Thyroid gland (tissue), 4 donors: Measurements from ENCODE around the gene HTR7. TPM values are rescaled to one million over a fixed set of nuclear protein-coding genes. Genes with fewer than 3 reads are reported as not detected.
"Not testable (repeated sequence)": the region's sequence is repeated elsewhere in the genome, so short reads cannot be mapped to it uniquely, and the experiment has no call there.

ENCODE experiments used
- DNase-seq, 2 donors: peaks; one replicate each; pipeline ENCODE4 v3.0.0-alpha.2; 2019
- H3K27ac ChIP-seq, 3 donors: fragments of 200-600 bp; sonication (generic); 1 replicate in 2 of 3; 2 replicates in 1 of 3; pipeline ENCODE4 v1.5.1; 2016 to 2019; ENCODE audit warnings: mild to moderate bottlenecking in 1 of 3, moderate library complexity in 1 of 3
- H3K27me3 ChIP-seq: fragments of 200-600 bp; sonication (generic); one replicate; pipeline ENCODE4 v1.5.1; 2019
- H3K36me3 ChIP-seq, 2 donors: fragments of 200-600 bp; sonication (generic); one replicate each; pipeline ENCODE4 v1.5.1; 2016 to 2019
- H3K4me1 ChIP-seq, 2 donors: fragments of 200-600 bp; sonication (generic); one replicate each; pipeline ENCODE4 v1.5.1; 2017 to 2019
- H3K4me3 ChIP-seq, 3 donors: fragments of 200-600 bp; sonication (generic); replicated peaks in 1 of 3; 1 replicate in 2 of 3; 2 replicates in 1 of 3; pipeline ENCODE4 v1.5.1; 2016; ENCODE audit warnings: mild to moderate bottlenecking in 1 of 3
- H3K9me3 ChIP-seq: fragments of 200-600 bp; sonication (generic); one replicate; pipeline ENCODE4 v1.5.1; 2017
- POLR2A ChIP-seq, 2 donors: fragments of 450-650 bp; IDR thresholded peaks; one replicate each; pipeline ENCODE4 v1.6.1; 2017; ENCODE audit warnings: antibody characterized with exemption in 2 of 2, mild to moderate bottlenecking in 2 of 2, moderate library complexity in 1 of 2
- WGBS, 2 donors: methylation state at CpG; one replicate each; pipeline ENCODE4 v1.1.5; 2017; 5-methylcytosine and 5-hydroxymethylcytosine counted together
- intact Hi-C: fragments of 100-400 bp; cut with DNase I; formaldehyde crosslinking; loops from one replicate; pipeline ENCODE4 v1.15.1; 2023
- total RNA-seq, 4 donors: library from RNA; depleted of rRNA; stranded (reverse); fragments of >200 nt; gene quantifications; one replicate each; pipeline ENCODE4 v1.2.3, GENCODE V29; 2016
- TF ChIP-seq, protein P1 (sequence below), 6 experiments: fragments of 200-600 bp in 3 of 6; fragments of 450-650 bp in 3 of 6; sonication (generic) in 3 of 6; IDR thresholded peaks; one replicate each; pipeline ENCODE4 v1.5.1; 2016 to 2019; ENCODE audit warnings: antibody characterized with exemption in 6 of 6, mild to moderate bottlenecking in 2 of 6, inconsistent platforms in 1 of 6, moderate library complexity in 1 of 6

HTR7 gene
- total RNA-seq, 4 donors from 2014 or later, result 0.29 TPM; not detected in 3

- TF ChIP-seq, protein P1, sequence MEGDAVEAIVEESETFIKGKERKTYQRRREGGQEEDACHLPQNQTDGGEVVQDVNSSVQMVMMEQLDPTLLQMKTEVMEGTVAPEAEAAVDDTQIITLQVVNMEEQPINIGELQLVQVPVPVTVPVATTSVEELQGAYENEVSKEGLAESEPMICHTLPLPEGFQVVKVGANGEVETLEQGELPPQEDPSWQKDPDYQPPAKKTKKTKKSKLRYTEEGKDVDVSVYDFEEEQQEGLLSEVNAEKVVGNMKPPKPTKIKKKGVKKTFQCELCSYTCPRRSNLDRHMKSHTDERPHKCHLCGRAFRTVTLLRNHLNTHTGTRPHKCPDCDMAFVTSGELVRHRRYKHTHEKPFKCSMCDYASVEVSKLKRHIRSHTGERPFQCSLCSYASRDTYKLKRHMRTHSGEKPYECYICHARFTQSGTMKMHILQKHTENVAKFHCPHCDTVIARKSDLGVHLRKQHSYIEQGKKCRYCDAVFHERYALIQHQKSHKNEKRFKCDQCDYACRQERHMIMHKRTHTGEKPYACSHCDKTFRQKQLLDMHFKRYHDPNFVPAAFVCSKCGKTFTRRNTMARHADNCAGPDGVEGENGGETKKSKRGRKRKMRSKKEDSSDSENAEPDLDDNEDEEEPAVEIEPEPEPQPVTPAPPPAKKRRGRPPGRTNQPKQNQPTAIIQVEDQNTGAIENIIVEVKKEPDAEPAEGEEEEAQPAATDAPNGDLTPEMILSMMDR (IDR thresholded peaks at IDR 0.05), result no peak
- no peak for TF ChIP-seq POLR2A (IDR thresholded peaks at IDR 0.05)
- no peaks in the 10 kb centered on the region for H3K4me1 ChIP-seq
- H3K4me3 ChIP-seq, result no peak overlapping the region
- no peak for DNase-seq
- intact Hi-C loops, result no loop called here
- no peak overlapping the region for H3K27ac ChIP-seq
- 41 to 52% methylated on average over 1 of the region's 1 CpG for whole genome bisulfite sequencing, 2 donors
- no peaks in the 10 kb centered on the region for H3K9me3 ChIP-seq
- no peaks in the 10 kb centered on the region for H3K36me3 ChIP-seq
- no peaks in the 10 kb centered on the region for H3K27me3 ChIP-seq
Measured at GRCh38 chr10:90818736-90819135, 39.1 kb downstream of the HTR7 start.

DNA sequence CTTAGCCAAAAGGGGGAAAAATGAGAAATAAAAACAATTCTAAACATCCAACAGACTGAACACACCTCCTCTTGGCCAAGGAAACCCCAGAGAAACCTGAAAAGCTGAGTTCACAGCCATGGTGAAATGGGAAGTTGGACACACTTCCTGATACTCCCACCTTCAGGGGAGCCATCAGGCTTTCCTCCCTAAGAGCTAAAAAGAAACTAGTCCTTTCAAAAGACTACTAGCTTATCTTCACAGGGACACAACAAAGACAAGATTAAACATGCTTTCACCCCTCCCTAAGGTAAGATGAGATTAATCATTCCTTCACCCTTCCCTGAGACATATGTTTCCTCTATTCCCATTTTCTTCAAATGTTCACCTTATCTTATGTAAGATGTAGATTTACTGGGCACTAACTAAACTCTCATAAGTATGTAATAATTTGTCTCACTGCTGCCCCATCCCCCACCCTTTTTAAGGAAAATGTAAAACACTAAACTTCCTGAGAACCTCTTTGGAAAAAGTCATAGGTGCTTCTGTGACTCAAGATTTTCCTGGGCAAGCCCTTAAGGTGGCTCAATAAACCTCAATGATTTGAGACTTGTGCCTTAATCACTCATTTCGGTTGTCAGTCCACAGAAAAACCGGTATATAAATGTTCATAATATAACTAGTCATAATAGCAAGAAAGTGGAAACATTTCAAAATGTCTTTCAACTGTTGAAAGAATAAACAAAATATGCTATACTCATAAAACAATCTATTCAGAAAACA is 40.5 kb downstream of the HTR7 start:
- Histone ChIP-seq H3K9me3 (no peaks in the 10 kb centered on the region), H3K4me3 (no peak overlapping the region), H3K27me3 (no peaks in the 10 kb centered on the region), H3K27ac (no peak overlapping the region), H3K4me1 (no peaks in the 10 kb centered on the region), H3K36me3 (no peaks in the 10 kb centered on the region)
- intact Hi-C loops, result no loop called here
- DNase-seq, result no peak
- TF ChIP-seq, protein P1 (IDR thresholded peaks at IDR 0.05), result no peak
- TF ChIP-seq POLR2A (IDR thresholded peaks at IDR 0.05), result no peak
- WGBS, 2 donors, result 80 to 90% methylated on average over 2 of the region's 2 CpGs

DNA sequence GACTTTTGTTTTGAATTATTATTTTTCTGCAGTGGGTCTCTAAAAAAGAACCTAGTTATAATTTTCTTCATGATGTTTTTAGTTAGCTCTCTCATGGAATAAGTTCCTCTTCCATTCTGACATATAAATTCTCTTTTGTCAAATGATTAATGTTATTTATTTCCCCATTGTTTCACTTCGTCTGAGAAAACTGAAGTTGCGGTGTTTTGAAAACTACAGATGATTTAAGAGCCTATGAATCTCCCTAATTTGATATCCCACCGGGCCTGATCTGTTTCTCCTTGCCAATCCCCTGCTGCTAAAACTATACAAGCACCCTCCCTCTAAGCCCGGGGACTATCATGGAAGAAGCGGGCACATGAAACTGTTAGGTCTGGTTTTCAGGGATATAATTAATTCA is 41.4 kb downstream of the HTR7 start:
- no peaks in the 10 kb centered on the region for H3K36me3 ChIP-seq
- H3K9me3 ChIP-seq, result no peaks in the 10 kb centered on the region
- no peak overlapping the region for H3K4me3 ChIP-seq
- no peak overlapping the region for H3K27ac ChIP-seq
- TF ChIP-seq, protein P1 (IDR thresholded peaks at IDR 0.05), result no peak
- TF ChIP-seq POLR2A (IDR thresholded peaks at IDR 0.05), result no peak
- WGBS, 2 donors, result 84% methylated on average over 5 of the region's 5 CpGs
- no peak for DNase-seq
- H3K27me3 ChIP-seq, result no peaks in the 10 kb centered on the region
- H3K4me1 ChIP-seq, result no peaks in the 10 kb centered on the region
- intact Hi-C loops, result no loop called here

GRCh38 chr10:90813594-90814365 is 44.1 kb downstream of the HTR7 start:
- no peak overlapping the region for H3K4me3 ChIP-seq
- 88 to 91% methylated on average over 7 of the region's 7 CpGs for WGBS, 2 donors
- H3K4me1 ChIP-seq, result no peaks in the 10 kb centered on the region
- no peak for DNase-seq
- H3K9me3 ChIP-seq, result no peaks in the 10 kb centered on the region
- no peaks in the 10 kb centered on the region for H3K36me3 ChIP-seq
- intact Hi-C loops, result no loop called here
- no peaks in the 10 kb centered on the region for H3K27me3 ChIP-seq
- no peak overlapping the region for H3K27ac ChIP-seq
- no peak for TF ChIP-seq POLR2A (IDR thresholded peaks at IDR 0.05)
- TF ChIP-seq, protein P1 (IDR thresholded peaks at IDR 0.05), result no peak

DNA sequence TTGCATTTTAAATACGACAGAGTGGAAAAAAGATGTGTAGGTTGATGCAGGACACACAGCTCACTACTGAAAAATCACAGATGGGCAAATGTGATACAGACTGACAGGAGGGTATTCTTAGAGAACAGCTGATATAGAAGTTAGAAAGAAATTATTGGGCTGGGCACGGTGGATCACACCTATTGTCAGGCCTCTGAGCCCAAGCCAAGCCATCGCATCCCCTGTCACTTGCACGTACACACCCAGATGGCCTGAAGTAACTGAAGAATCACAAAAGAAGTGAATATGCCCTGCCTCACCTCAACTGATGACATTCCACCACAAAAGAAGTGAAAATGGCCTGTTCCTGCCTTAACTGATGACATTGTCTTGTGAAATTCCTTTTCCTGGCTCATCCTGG is 50.7 kb downstream of the HTR7 start:
- H3K4me3 ChIP-seq, H3K36me3 ChIP-seq, H3K4me1 ChIP-seq, H3K27me3 ChIP-seq, H3K9me3 ChIP-seq, H3K27ac ChIP-seq, DNase-seq, intact Hi-C loops: not testable (repeated sequence)
- WGBS, 2 donors, result 85 to 89% methylated on average over 4 of the region's 4 CpGs
